ENCODE measurements around the gene RHOU. TPM values are rescaled to one million over a fixed set of nuclear protein-coding genes. Genes with fewer than 3 reads are reported as not detected.

Gene RHOU
- 1.2 and 1.8 TPM in 2 replicates for total RNA-seq (2021)
- Bru-seq, nascent RNA, result percentile 39 among the genes with signal in this experiment
- BruChase-seq, experiment 1, labeled RNA remaining after a 2-hour chase, result percentile 46 among the genes with signal in this experiment
- percentile 41 among the genes with signal in this experiment for BruChase-seq, experiment 2, labeled RNA remaining after a 6-hour chase
- long read RNA-seq, partial matches to known transcripts, result 0 of 7 reads
- long read RNA-seq, other reads (novel, unspliced or antisense), result 7 of 7 reads

DNA sequence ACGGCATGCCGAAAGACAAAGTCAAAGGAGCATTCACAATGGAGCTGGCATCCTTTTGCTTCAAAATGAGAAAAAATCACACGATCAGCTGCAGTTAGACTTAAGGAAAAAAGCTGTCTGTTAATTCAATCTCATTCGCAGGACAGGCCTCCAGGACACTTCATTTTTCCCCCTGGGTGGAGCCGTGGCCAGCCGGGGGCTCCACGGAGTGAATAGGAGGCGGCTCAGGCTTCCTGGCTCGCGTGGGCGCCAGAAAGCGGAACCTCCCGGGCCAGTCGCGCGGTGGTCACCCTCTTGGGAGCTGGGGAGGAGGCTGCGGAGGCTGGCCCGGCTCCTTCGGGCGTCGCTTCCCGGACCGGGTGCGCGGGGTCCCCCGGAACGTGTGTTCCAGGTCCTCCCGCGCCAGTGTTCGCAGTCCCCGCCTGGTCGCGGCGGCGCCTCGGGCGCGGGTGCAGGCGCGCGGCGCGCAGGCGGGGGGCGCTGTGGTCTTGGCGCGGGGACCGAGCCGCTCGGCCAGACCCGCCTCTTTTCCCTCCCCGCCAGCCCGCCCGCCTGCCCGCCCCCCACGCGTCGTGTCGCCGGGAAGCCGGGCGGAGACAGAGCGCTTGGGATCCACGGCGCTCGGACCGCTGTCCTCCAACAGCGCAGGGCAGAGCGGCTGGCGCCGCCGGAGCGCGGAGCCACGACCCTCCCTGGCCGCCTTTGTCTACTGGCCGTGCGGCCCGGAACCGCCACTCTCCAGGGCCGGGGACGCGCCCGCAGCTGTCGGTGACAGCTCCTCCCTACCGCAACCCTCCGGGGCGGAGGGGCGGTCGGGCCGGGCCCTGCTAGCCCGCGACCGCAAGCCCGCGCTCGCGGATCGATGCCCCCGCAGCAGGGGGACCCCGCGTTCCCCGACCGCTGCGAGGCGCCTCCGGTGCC, at the start of gene RHOU:
TSS of gene RHOU (plus strand) at position 599 of the 921 bp plus-strand sequence. CDS start at position 863, 264 bp downstream.
- peak; percentile 73 for DNase-seq (ENCODE audit: low spot score)
- Histone ChIP-seq H3K27ac (ENCODE audit: low read depth, low read length, poor library complexity, severe bottlenecking) (no peak within 1 kb of the TSS), H3K27me3 (replicated peaks; ENCODE audit: insufficient read depth, low read depth, low read length, poor library complexity) (peaks cover 45% of the 10 kb centered on the region), H3K4me3 (ENCODE audit: low read depth, low read length, poor library complexity, severe bottlenecking) (peak within 1 kb of the TSS; percentile 53), H3K4me1 (ENCODE audit: insufficient read depth, low read length, poor library complexity, severe bottlenecking) (peaks cover 8% of the 10 kb centered on the region), H3K9me3 (ENCODE audit: low read depth, low read length, poor library complexity, severe bottlenecking) (no peaks in the 10 kb centered on the region), H3K36me3 (ENCODE audit: insufficient read depth, low read length, poor library complexity, severe bottlenecking) (no peaks in the 10 kb centered on the region)
- CTCF ChIA-PET, result interaction anchor here (0.6 kb wide), 1 partner anchor 281 kb away, joined by 18 read pairs; no protein-coding TSS in a partner anchor
- TF ChIP-seq CTCF (conservative IDR thresholded peaks at IDR 0.05; ENCODE audit: low read depth, low read length) (peak; percentile 43; the same call in 1 of the 2 replicates), EZH2 (IDR thresholded peaks at IDR 0.05; ENCODE audit: borderline replicate concordance, low read depth, low read length, poor library complexity, severe bottlenecking) (no peak)
- no TSS peak for BruUV-seq (replicated peaks)
- intact Hi-C loops (cut with micrococcal nuclease; ENCODE audit: unreplicated experiment), result loop anchor here (2.0 kb wide), 1 partner anchor 492 kb away; no protein-coding TSS in a partner anchor
- POLR2A ChIA-PET (ENCODE audit: low non-redundant PET), result no interaction called here

DNA sequence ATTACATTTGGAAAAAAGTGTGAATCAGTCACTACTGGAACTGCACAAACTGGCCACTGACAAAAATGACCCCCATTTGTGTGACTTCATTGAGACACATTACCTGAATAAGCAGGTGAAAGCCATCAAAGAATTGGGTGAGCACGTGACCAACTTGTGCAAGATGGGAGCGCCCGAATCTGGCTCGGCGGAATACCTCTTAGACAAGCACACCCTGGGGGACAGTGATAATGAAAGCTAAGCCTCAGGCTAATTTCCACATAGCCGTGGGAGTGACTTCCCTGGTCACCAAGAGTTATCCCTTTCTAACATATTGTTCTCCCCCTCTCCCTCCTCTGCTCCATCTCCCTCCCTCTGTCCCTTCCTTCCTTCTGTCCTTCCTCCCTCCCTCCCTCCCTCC, 47.7 kb upstream of the RHOU start:
- Histone ChIP-seq H3K4me1 (ENCODE audit: insufficient read depth, low read length, poor library complexity, severe bottlenecking) (no peaks in the 10 kb centered on the region), H3K27ac (ENCODE audit: low read depth, low read length, poor library complexity, severe bottlenecking) (no peak overlapping the region), H3K27me3 (replicated peaks; ENCODE audit: insufficient read depth, low read depth, low read length, poor library complexity) (no peaks in the 10 kb centered on the region), H3K4me3 (ENCODE audit: low read depth, low read length, poor library complexity, severe bottlenecking) (no peak overlapping the region), H3K9me3 (ENCODE audit: low read depth, low read length, poor library complexity, severe bottlenecking) (no peaks in the 10 kb centered on the region), H3K36me3 (ENCODE audit: insufficient read depth, low read length, poor library complexity, severe bottlenecking) (no peaks in the 10 kb centered on the region)
- ChIA-PET POLR2A (ENCODE audit: low non-redundant PET) (no interaction called here), CTCF (no interaction called here)
- no TSS peak for BruUV-seq (replicated peaks)
- no peak for DNase-seq (ENCODE audit: low spot score)
- intact Hi-C loops (cut with micrococcal nuclease; ENCODE audit: unreplicated experiment), result loop anchor here (10.0 kb wide), 1 partner anchor 537 kb away; no protein-coding TSS in a partner anchor
- TF ChIP-seq CTCF (conservative IDR thresholded peaks at IDR 0.05; ENCODE audit: low read depth, low read length) (no peak), EZH2 (IDR thresholded peaks at IDR 0.05; ENCODE audit: borderline replicate concordance, low read depth, low read length, poor library complexity, severe bottlenecking) (no peak)

DNA sequence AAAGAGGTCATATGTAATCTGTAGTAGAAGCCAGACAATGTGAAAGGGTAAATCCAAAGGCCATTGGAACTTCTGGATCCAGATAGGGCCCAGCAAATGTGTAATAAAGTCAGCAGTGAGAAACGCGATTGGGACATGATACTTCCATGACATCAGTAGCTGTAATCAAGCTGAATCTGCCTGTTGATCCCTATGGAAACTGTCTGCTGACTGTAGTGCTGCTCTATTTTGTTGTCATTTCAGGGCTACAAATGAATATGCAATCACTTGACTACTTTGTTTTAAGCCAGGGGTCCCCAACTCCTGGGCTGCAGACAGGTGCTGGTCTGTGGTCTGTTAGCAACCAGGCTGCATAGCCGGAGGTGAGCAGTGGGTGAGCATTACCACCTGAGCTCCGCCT, 46.0 kb upstream of the RHOU start:
- no TSS peak for BruUV-seq (replicated peaks)
- CTCF ChIA-PET, result no interaction called here
- H3K36me3 ChIP-seq (ENCODE audit: insufficient read depth, low read length, poor library complexity, severe bottlenecking), result no peaks in the 10 kb centered on the region
- TF ChIP-seq CTCF (conservative IDR thresholded peaks at IDR 0.05; ENCODE audit: low read depth, low read length) (no peak), EZH2 (IDR thresholded peaks at IDR 0.05; ENCODE audit: borderline replicate concordance, low read depth, low read length, poor library complexity, severe bottlenecking) (no peak)
- H3K9me3 ChIP-seq (ENCODE audit: low read depth, low read length, poor library complexity, severe bottlenecking), result no peaks in the 10 kb centered on the region
- no peaks in the 10 kb centered on the region for H3K27me3 ChIP-seq (replicated peaks; ENCODE audit: insufficient read depth, low read depth, low read length, poor library complexity)
- H3K27ac ChIP-seq (ENCODE audit: low read depth, low read length, poor library complexity, severe bottlenecking), result no peak overlapping the region
- intact Hi-C loops (cut with micrococcal nuclease; ENCODE audit: unreplicated experiment), result loop anchor here (10.0 kb wide), 1 partner anchor 536 kb away; no protein-coding TSS in a partner anchor
- no peaks in the 10 kb centered on the region for H3K4me1 ChIP-seq (ENCODE audit: insufficient read depth, low read length, poor library complexity, severe bottlenecking)
- POLR2A ChIA-PET (ENCODE audit: low non-redundant PET), result no interaction called here
- no peak overlapping the region for H3K4me3 ChIP-seq (ENCODE audit: low read depth, low read length, poor library complexity, severe bottlenecking)
- no peak for DNase-seq (ENCODE audit: low spot score)

All from A673 (cell line).